Stimulated activated CD4-positive, alpha-beta T cell treated with anti-CD3 and anti-CD28 coated beads, Interleukin-12 subunit alpha, Interleukin-12 subunit beta, amount 100 ng/mL, for 48 hours (primary cell): ENCODE data around the gene PLCG2.

Source experiments
- DNase-seq, 3 donors: peaks; one replicate each; pipeline ENCODE4 v3.0.0-alpha.2; 2020; ENCODE audit warnings: low read depth in 2 of 3, low spot score in 1 of 3

PLCG2 gene

DNA sequence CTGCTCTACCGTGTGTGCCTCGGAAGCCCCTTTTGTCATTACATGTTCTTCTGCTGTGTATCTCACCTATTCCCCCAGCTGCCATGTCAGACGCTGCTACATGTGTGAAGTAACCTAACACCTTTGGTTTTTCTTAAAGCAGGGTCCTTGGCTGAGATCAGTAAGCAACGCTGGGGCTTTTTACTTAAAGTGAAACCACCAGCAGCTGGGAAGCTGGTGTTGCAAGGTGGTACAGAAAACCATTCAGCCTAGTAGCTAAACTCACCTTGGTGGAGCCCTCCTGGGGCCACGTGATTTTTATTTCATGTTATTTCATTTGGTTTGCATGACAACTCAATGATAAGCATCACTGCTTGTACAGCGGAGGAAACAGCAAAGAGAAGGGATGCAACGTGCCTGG, 62.6 kb downstream of the PLCG2 start:
- DNase-seq: no peak

DNA sequence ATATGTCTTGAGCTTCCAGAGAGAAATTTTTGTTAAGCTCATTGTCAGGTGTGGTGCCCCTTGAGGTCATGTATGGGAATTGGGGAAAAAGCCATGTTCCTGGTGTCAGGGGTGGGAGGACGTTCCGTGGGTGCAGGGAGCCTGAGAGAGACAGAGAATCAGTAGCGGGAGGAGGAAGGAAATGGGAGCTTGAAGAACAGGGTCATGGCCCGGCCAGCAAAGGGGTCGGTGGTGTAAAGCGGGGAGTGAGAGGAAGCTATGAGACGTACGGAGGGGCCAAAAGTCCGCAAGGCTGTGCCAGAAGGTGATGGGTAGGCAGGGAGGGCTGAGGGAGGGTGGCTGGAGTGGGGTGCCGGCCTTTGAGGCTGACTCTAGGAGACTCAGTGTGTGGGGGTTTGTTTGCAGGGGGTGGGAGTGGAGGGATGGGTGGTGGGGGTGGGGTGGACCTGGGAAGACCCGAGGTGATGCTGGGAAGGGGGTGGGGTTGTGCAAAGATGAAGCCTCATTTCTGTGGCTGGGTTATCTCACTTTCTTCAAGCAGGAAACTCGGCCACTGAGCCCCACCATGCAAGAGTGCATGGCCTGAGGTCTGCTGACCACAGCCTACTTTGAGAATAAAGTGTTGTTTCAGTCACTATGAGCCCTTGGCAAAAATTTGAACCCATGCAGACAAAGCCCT, 63.6 kb downstream of the PLCG2 start:
- no peak for DNase-seq

DNA sequence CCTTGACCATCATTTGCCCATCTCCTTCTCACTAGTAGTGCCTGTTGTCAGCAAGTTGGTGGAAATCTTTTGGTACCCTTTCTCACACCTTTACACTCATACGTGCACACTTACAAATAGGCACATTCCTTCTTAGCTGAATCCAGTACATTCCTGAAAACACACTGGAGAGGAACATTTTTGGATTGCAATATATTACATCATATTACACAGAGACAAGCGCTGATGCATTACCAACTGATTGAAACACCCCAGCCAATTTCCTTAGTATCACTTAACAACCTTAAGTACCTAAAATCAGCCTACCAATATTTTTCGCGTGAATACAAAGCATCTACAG, 64.1 kb downstream of the PLCG2 start:
- no peak for DNase-seq

DNA sequence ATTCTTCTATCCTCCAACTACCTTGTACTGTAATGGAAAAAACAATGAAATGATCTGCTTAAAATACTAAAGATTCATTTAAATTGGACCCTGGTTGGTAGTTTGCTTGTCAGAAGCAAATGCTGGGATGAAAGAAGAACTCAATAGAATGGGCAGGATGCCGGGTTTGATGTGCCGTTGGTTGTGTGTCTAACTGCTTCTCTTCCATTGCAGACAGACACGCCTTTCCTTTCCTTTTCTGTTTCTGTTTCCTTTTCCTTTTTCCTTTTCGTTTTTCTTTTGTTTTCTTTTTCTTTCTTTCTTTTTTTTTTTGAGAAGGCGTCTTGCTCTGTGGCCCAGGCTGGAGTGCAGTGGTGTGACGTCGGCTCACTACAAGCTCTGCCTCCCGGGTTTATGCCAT, 64.6 kb downstream of the PLCG2 start:
- DNase-seq: no peak

DNA sequence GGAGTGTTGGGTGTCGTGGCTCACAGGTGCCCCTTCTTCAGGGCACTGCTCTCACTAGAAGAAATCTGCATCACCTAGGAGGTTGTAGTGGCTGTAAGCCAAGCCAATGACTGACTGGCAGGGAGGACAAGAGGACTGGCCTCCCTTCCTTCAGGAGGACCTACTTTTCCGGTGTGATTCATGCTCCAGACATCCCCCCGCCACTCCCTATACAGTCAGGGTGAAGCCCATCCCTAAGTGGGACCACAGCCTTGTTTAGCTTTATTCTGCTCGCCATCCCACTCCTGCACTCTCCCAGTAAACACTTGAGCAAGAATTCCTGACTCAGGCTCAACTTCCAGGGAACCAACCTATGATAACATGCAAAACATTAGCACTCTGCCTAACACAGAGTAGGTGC, 67.0 kb downstream of the PLCG2 start:
- DNase-seq: no peak

DNA sequence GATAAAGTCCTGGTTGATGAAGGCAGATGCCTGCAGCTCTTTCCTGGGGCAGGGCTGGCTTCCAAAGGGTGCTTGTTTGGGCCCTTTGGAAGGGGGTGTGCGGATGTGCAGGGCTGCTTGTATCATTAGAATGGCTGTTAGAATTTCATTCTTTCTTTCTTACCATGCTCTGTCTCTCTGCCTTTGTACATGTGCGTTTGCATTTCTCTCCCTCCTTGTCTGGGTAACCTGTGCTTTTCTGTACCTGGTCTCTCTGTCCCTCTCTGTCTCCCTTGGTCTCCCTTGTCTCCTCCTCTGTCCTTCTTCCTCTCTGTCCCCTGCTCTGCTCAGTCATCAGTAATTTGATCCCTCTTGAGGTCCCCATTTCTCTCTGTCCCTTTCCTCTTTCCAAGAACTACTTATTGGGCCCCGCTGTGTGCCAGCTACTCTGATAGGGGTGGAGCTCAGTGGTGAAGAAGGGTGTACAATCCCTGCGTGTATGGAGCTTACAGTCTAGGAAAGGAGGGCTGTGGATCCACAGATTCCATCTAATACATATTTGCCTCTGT, 69.3 kb downstream of the PLCG2 start:
- DNase-seq: no peak

DNA sequence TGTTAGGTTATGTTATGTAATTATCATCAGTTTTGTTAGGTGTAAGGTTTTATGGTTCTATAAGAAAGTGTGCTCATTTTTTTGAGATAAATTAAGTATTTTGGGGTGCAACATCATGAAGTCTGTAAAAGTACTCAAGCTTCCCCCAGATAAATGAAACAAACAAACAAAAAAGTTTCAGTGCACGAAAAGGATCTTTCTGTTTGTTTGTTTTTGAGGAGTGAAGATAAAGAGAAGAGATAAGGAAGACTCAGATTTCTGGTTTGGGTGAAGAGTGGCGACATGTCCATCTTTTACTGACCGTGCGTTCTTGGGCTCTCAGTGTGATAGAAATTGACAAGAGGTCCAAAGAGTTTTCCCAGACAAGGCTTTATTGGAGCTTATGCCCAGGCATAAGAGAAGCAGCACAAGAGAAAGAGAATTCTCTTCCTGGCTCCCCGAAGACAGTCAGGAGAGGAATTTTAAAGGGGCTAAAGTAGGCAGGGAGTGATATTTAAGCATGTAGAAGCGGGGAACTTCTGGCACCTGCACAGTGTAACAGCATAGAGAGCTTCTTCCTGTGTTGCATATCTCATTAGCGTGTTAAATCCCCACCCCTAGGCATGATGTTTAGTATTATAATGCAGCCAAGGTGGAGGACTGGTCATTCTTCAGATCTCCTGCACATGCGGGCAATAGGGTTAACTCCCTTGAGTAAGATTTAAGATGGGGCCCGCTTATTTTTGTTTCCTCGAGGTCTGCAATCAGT, 71.3 kb downstream of the PLCG2 start:
- no peak for DNase-seq

DNA sequence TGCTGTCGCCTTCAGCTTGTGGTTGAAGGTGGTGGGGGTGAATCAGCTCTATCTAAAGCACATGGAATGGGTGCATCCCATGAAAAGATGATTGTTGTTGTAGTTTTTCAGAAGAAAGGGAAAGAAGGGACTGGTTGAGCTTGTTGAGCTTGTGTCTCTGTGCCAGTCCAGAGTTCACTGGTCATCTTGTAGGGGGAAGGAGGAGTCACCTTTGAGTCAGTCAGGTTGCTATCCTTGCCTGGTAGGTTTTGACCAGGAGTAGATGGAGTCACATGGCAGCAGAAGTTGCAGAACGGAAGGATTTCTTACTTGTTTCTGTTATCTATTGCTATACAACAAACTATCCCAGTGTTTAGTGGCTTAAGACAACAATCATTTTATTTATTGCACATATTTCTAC, 73.3 kb downstream of the PLCG2 start:
- no peak for DNase-seq

DNA sequence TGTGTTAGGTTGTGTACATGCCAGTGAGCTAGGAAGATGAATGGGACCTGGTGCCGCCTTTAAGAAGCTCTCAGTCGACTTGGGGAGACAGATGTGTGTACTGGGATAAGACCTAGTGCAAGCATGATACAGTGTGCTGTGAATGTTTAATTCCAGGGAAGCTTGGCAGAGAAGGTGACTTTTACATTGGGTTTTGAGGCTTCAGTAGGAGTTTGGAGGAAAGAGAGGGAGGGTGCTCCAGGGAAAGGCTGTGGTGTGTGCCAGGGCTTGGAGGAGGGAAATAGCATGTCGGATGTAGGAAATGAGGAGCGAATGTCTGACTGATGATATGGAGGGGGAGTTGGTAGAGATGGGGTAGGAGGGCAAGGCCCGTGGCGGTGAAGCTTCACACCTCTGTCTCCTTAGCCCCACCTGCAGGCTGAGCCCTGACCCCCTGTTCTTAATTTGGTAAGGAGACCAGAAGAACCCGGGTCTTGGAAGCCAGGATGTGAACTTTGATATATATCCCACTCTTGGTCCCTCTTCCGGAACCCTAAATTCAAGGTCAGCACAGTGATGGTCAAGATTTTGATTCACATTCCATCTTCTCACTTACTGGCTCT, 76.6 kb downstream of the PLCG2 start:
- DNase-seq: no peak

DNA sequence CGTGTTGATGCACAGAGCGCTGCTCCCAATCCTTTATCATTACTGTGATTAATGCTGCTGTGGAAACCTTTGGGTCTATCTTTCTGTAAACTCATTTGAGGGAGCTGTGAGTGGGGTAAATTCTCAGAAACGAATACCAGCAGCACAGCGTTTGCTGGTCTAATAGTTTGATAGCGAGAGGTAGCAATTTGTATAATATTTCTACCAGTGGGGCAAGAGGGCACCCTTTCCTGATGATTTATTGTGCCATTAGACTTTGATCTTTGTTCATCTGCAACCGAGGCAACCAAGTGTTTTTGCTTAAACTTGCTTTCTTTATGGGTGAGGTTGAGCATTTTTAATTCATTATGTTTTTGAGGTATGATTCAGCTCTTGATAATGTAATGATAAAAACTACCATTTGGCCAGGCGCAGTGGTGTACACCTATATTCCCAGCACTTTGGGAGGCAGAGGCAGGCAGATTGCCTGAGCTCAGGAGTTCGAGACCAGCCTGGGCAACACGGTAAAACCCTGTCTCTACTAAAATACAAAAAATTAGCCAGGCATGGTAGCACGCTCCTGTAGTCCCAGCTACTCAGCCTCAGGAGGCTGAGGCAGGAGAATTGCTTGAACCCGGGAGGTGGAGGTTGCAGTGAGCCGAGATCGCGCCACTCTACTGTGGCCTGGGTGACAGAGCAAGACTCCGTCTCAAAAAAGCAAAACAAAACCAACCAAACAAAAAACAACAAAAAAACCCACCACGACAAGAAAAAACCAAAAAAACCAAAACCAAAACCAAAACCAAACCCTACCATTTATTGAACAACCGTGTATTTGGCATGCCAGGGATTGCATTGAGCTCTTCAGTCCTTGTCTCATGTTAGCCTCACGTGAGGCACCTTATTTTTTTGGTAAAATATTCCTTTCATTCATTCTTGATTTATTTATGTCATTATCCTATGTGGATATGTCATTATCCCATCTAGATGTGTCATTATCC, 81.5 kb downstream of the PLCG2 start:
- DNase-seq: no peak

DNA sequence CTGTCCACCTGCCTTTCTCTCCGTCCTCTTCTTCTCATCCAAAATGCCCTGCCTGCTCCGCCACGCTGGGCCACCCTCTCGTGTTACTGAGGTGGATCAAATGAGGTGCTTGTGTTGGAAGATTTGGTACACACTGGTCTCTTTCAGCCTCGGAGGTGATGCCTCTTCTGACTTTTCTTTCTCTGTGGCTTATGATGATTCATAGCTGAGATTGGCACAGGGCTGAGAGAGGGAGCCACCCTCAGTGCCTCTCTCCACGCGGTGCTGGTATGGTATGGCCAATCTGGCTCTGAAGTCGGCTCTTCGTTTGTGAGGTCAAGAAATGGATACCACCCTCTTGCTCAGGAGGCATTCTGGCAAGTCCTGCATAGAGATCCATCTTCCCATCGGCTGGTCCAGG, 82.4 kb downstream of the PLCG2 start:
- DNase-seq: no peak

DNA sequence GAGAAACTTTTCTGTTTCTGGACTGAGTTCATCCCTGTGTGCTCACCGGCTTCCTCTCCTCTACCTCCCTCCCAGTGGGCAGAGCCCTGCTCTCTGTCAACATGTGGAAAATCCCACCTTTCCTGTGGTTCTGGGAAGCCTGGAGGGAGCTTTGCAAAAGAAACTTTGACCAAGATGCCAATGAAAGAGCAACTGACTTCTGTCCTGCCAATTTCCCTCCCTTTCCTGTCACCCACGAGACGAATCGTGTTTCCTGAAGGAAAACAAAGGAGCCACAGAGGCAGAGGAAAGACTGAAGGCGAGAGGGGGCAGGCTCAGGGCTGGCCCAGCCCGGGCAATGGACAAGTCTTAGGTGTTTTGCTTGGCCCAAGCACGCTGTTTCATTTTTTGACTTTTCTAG, 82.8 kb downstream of the PLCG2 start:
- DNase-seq: no peak

DNA sequence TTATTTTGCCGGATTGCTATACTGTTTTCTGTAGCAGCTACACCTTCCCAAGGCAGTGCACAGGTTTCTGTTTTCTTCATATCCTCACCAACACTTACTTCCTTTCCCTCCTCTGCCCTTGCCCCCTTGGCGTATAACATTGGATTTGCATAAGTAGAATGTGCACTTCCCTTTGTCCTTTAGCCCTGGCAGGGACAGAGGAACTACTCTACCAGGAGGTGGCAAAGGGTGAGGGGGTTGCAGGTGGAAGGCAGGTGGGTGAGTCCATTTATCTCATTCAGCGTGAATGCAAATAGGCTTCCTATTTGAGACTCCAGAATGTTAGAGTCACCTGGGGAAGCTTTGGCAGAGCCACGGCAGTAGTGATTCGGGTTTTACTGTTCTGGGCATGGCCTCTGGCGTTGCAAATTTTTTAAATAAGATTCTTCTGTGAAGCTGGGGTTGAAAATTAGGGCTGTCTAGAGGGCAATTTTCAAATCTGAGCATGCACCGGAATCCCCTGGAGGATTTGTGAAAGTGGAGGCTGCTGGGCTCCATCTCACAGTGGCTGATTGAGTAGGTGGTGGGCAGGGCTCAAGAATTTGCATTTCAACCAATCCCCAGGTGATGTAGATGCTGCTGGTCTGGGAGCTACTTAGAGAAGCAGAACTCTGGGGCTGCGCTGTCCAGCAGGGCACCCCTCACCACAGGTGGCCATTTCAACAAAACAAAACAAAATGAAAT, 84.7 kb downstream of the PLCG2 start:
- DNase-seq: no peak

DNA sequence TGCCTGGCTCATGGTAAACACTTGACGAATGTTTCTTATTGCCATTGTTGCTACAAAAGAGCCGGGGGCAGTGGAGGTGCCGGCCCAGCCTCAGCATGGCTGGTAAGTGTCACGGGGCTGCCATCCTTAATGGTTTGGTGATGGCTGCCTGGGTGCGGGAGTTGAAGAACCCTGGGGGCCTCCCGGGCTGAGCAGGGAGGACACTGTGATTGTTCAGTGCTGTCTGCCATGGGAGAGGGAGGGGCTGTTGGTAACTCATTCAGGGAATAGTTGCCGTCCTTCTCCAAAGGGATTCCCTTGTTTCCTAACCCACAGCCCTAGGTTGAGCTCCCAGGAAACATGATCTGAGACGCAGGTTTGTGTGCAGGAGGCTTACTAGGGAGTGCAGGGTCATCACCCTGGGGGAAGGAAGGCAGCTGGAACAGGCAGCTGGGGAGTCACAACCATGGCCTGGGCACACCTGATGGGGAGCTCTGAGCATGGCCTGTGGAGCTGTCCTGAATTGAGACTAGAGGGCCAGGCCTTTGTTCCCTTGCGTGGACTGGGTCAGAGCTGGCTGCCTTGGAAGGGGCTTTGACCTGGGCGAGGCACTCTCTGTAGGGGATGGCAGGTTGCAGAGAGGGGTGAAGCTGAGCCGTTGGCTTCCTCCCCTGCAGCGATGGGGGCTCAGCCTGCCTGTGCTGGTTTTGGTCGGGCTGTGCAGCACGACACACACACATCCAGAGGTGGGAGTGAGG, 85.7 kb downstream of the PLCG2 start:
- no peak for DNase-seq

DNA sequence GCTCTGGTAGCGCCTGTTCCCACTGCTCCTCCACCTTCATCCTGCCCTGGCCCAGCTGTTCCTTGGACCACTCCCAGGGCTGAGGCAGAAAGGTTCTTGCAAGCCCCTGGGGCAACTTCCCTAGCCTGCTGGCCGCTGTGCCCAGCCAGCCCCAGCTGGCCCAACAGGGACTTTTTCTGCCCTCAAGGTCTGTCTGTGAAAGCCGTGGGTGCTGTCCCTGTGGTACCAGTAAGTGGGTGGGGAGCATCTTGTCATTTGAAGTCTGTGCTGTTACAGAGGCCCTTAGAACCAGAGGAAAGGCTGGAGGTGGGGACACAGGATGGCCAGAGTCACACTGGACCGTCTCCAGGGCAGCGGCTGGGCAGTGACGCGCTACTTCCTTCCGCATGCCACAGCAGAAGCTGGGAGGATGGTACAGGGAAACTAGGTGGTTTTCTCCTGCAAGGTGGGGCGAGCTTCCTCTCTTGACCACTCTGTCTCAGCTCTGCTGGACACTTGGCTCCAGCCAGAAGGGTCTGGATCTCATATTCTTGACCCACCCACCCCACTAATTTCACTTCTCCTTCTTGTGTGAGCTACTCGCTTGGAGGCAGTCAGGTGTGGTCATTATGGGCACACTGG, 87.8 kb downstream of the PLCG2 start:
- DNase-seq: no peak

DNA sequence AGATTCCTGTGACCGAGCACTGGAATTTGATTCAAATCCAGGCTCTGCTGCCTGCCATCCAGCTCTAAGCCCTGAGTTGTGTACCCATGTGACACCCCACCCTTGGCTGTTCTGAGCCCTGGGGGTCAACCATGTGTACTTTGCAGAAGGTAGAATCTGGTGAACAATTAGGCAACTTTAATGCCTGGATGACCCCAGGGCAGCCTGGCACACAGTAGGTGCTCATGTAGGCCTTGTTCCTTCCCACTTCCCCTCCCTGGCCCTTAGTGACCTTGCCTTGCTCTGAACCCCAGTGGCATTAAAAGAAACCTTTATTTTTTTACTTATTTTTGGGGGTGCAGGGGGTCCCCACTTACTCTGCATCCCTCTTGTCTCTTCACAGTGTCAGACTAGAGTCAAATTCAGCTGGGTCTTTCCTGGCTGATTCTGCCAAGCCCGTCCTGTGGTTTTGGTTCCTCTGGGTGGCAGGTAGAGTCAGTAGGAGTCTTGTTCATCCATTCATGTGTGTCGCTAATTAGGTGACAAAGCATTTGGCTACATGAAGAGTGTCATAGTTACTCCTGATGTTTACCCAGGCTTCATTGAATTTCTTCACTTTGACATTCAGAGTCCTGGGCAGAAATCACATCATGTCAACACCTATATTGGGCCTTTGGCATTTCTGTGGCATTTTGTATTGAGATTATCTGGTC, 89.1 kb downstream of the PLCG2 start:
- no peak for DNase-seq

DNA sequence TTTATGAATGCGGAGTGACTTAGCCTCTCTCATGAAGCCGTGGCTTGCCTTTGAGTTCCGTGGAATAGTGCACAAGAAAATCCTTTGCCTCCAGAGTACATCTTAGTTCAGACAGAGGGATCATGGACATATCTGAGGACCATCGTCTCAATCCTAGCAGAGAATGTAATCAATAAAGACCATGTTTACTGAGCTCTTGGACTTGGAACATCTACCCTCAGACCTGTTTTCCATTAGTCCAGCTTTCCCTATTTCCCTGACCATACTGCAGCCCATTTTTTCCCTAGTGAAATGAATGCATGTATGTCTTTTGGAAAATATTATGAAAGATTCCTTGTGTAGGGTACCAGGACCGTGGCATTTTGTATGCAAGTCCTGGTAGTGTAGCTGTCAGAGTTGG, 90.2 kb downstream of the PLCG2 start:
- no peak for DNase-seq

DNA sequence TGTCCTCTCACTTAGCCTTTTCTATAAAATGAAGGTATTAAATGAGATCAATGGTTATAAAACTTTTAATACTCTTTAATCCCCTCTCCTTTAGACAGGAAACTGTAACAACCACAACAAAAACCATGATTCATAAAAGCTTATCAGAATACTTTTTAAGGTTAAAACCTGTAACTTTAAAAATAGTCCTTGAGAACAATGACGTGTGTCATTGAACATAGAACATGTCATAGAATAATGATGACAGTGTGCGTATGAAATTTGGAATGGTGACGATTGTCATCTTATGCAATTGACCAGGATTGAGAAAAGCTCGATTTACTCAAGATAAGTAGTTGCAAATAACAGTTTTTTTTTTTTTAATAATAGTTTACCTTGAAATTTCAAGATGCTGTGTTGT, 94.1 kb downstream of the PLCG2 start:
- no peak for DNase-seq
